Prostate gland (tissue), 2 donors: ENCODE measurements around the gene RMP24.

Source experiments
- CTCF ChIP-seq, 4 experiments: fragments of 200-600 bp in 2 of 4; fragments of 450-650 bp in 2 of 4; sonication (generic) in 2 of 4; IDR thresholded peaks; 1 replicate in 3 of 4; 2 replicates in 1 of 4; pipeline ENCODE4 v1.5.1; 2016 to 2019; ENCODE audit warnings: antibody characterized with exemption in 4 of 4, mild to moderate bottlenecking in 2 of 4, moderate library complexity in 2 of 4
- POLR2AphosphoS5 ChIP-seq: sonication (generic); formaldehyde crosslinking; IDR thresholded peaks from one replicate; pipeline ENCODE4 v1.6.1; 2017; ENCODE audit warnings: antibody characterized with exemption

GRCh38 chr18:35979112-35979511, 6.6 kb downstream of the RMP24 start:
- TF ChIP-seq CTCF (IDR thresholded peaks at IDR 0.05) (no peak), POLR2AphosphoS5 (no peak)
